IMR-90 (cell line): Measurements from ENCODE around the gene LAMA2. TPM values are rescaled to one million over a fixed set of nuclear protein-coding genes. Genes with fewer than 3 reads are reported as not detected.

ENCODE experiments used
- ATAC-seq: fragments of 200-7000 bp; cut with Tn5 transposase; 2 replicates; pipeline ENCODE4 v1.9.1; 2020; ENCODE audit warnings: low read depth, mild to moderate bottlenecking, moderate library complexity
- BruUV-seq: library from RNA; stranded (reverse); fragments of 400-500 nt; replicated peaks from 2 replicates; lab custom pipeline; 2021; lab: Mats Ljungman, UMichigan
- CTCF ChIA-PET: fragments of 300-600 bp; formaldehyde crosslinking; extraction: SDS; loops from one replicate; lab custom pipeline; 2021; ENCODE audit warnings: antibody characterized with exemption; lab: Yijun Ruan, JAX
- POLR2A ChIA-PET: fragments of 300-600 bp; sonication (Branson Sonifier 250); formaldehyde crosslinking; loops from one replicate; lab custom pipeline; 2022; ENCODE audit warnings: antibody characterized with exemption; ENCODE audit not compliant: unreplicated experiment; lab: Charles Lee
- DNase-seq: peaks from one replicate; pipeline ENCODE4 v3.0.0; 2013
- H2AFZ ChIP-seq: replicated peaks from 2 replicates; pipeline ENCODE3; 2013; ENCODE audit warnings: low read length, mild to moderate bottlenecking; ENCODE audit not compliant: poor library complexity
- H2AK5ac ChIP-seq: 2 replicates; pipeline ENCODE4 v1.6.1; 2013; ENCODE audit warnings: low read depth, low read length, inconsistent platforms
- H2AK9ac ChIP-seq: replicated peaks from 2 replicates; pipeline ENCODE3; 2013; ENCODE audit warnings: mild to moderate bottlenecking, low read depth, low read length, moderate library complexity; ENCODE audit not compliant: poor library complexity
- H2BK120ac ChIP-seq: 2 replicates; pipeline ENCODE4 v1.6.1; 2013; ENCODE audit warnings: low read depth, low read length, inconsistent platforms
- H2BK15ac ChIP-seq: 3 replicates; pipeline ENCODE4 v1.6.1; 2013; ENCODE audit warnings: low read depth, low read length, inconsistent platforms
- H2BK20ac ChIP-seq: 2 replicates; pipeline ENCODE4 v1.6.1; 2013; ENCODE audit warnings: low read depth, mild to moderate bottlenecking, inconsistent platforms, low read length, moderate library complexity
- H2BK5ac ChIP-seq: 2 replicates; pipeline ENCODE4 v1.6.1; 2013; ENCODE audit warnings: mild to moderate bottlenecking, low read depth, low read length, inconsistent platforms; ENCODE audit not compliant: poor library complexity, severe bottlenecking
- H3K14ac ChIP-seq: replicated peaks from 2 replicates; pipeline ENCODE4 v1.6.1; 2013; ENCODE audit warnings: low read depth, low read length, inconsistent platforms
- H3K18ac ChIP-seq: 2 replicates; pipeline ENCODE4 v1.6.1; 2013; ENCODE audit warnings: low read depth, low read length, control low read depth
- H3K23ac ChIP-seq: 2 replicates; pipeline ENCODE4 v1.6.1; 2013; ENCODE audit warnings: low read depth, low read length, inconsistent platforms
- H3K27ac ChIP-seq: 2 replicates; pipeline ENCODE4 v1.5.1; 2013; ENCODE audit warnings: mild to moderate bottlenecking, control low read depth, low read length; ENCODE audit not compliant: insufficient read depth
- H3K27me3 ChIP-seq: 2 replicates; pipeline ENCODE4 v1.6.1; 2013; ENCODE audit warnings: low read length; ENCODE audit not compliant: control insufficient read depth, insufficient read depth
- H3K36me3 ChIP-seq: 2 replicates; pipeline ENCODE4 v1.6.1; 2013; ENCODE audit warnings: low read length, mixed read lengths; ENCODE audit not compliant: control insufficient read depth, insufficient read depth
- H3K4ac ChIP-seq: 2 replicates; pipeline ENCODE4 v1.6.1; 2013; ENCODE audit warnings: low read depth, low read length, inconsistent platforms
- H3K4me1 ChIP-seq: 2 replicates; pipeline ENCODE4 v1.6.1; 2013; ENCODE audit warnings: low read length, mixed read lengths; ENCODE audit not compliant: control insufficient read depth, insufficient read depth
- H3K4me2 ChIP-seq: 2 replicates; pipeline ENCODE4 v1.6.1; 2013; ENCODE audit warnings: low read depth, mild to moderate bottlenecking, control low read depth, low read length, moderate library complexity
- H3K4me3 ChIP-seq: 2 replicates; pipeline ENCODE4 v1.5.1; 2013; ENCODE audit warnings: low read depth, mild to moderate bottlenecking, control low read depth, low read length, moderate library complexity; ENCODE audit not compliant: insufficient read depth
- H3K56ac ChIP-seq: 2 replicates; pipeline ENCODE4 v1.6.1; 2013; ENCODE audit warnings: low read length, inconsistent platforms; ENCODE audit not compliant: insufficient read depth; ENCODE audit errors: extremely low read depth
- H3K79me1 ChIP-seq, 2 experiments: 2 replicates each; pipeline ENCODE4 v1.6.1; 2013; ENCODE audit warnings: low read length in 2 of 2, inconsistent platforms in 1 of 2, low read depth in 1 of 2
- H3K9ac ChIP-seq: 2 replicates; pipeline ENCODE4 v1.6.1; 2013; ENCODE audit warnings: low read depth, low read length, control low read depth
- H3K9me1 ChIP-seq: 2 replicates; pipeline ENCODE4 v1.6.1; 2013; ENCODE audit warnings: low read length, inconsistent platforms; ENCODE audit not compliant: insufficient read depth
- H3K9me3 ChIP-seq: 2 replicates; pipeline ENCODE4 v1.6.1; 2013; ENCODE audit warnings: low read length; ENCODE audit not compliant: control insufficient read depth, insufficient read depth
- H4K20me1 ChIP-seq: 2 replicates; pipeline ENCODE4 v1.6.1; 2013; ENCODE audit warnings: low read length, inconsistent platforms; ENCODE audit not compliant: insufficient read depth
- H4K5ac ChIP-seq: 2 replicates; pipeline ENCODE4 v1.6.1; 2013; ENCODE audit warnings: mild to moderate bottlenecking, low read depth, low read length, control low read depth
- H4K8ac ChIP-seq, 2 experiments: 2 replicates each; pipeline ENCODE4 v1.6.1; 2013; ENCODE audit warnings: low read depth in 2 of 2, low read length in 2 of 2, control low read depth in 1 of 2, inconsistent platforms in 1 of 2
- H4K91ac ChIP-seq: 2 replicates; pipeline ENCODE4 v1.6.1; 2013; ENCODE audit warnings: low read depth, low read length, inconsistent platforms; ENCODE audit not compliant: insufficient read depth
- CHD1 ChIP-seq: IDR thresholded peaks from 2 replicates; pipeline ENCODE4 v1.6.1; 2012; ENCODE audit warnings: low read depth, low read length, improper control_type of control experiment
- WGBS, 2 experiments: methylation state at CpG; one replicate each; pipeline versions ENCODE4 v1.1.5 to v1.1.7; 2013; ENCODE audit warnings: missing lambda C conversion rate in 2 of 2; ENCODE audit not compliant: insufficient read length in 1 of 2; ENCODE audit errors: extremely low coverage in 2 of 2; 5-methylcytosine and 5-hydroxymethylcytosine counted together
- dilution Hi-C: fragments of 300-500 bp; cut with HindIII; formaldehyde crosslinking; loops from one replicate; pipeline ENCODE4 v1.14.3; 2018; ENCODE audit warnings: low sequenced_read_pairs; ENCODE audit not compliant: unreplicated experiment
- in situ Hi-C: fragments of 300-500 bp; cut with MboI; formaldehyde crosslinking; loops from 3 replicates; pipeline ENCODE4 v1.14.3; 2019; ENCODE audit warnings: low sequenced_read_pairs, inconsistent platforms, mixed read lengths
- intact Hi-C: fragments of 100-400 bp; cut with micrococcal nuclease; formaldehyde crosslinking; loops from 2 replicates; pipeline ENCODE4 v1.10.0; 2022
- polyA plus RNA-seq, 3 experiments: library from polyadenylated mRNA; depleted of rRNA; stranded (reverse); fragments of >200 nt; gene quantifications; 2 replicates each; pipeline ENCODE4 v1.2.3, GENCODE V29; 2012; ENCODE audit warnings: low replicate concordance in 1 of 3
- total RNA-seq: library from RNA; depleted of rRNA; stranded (reverse); fragments of >200 nt; gene quantifications from 2 replicates; pipeline ENCODE4 v1.2.3, GENCODE V29; 2012

The LAMA2 gene
- total and polyA plus RNA-seq, 2 of the 4 experiments (the other 2 are of a cell fraction), result 9.9 to 13.3 TPM

GRCh38 chr6:129212081-129212480 is 329.1 kb downstream of the LAMA2 start:
- no peak overlapping the region for H3K4me3 ChIP-seq
- in situ Hi-C loops, result no loop called here

More at GRCh38 chr6:129212081-129212480, 329.1 kb downstream of the LAMA2 start:
- Histone ChIP-seq H3K9me3 (no peaks in the 10 kb centered on the region), H3K4ac (no peak overlapping the region), H3K9me1 (no peaks in the 10 kb centered on the region; the same call in 1 of the 2 replicates), H2BK20ac (no peak overlapping the region), H3K36me3 (no peaks in the 10 kb centered on the region), H3K18ac (peak overlapping the region; percentile 16; the same call in 1 of the 2 replicates), H4K5ac (no peak overlapping the region; the same call in 1 of the 2 replicates), H2BK120ac (no peak overlapping the region), H3K4me2 (peak overlapping the region; percentile 41; the same call in 1 of the 2 replicates), H2BK15ac (no peak overlapping the region), H3K4me1 (peaks cover 2% of the 10 kb centered on the region), H3K14ac (no peak overlapping the region), H2AK5ac (no peak overlapping the region), H3K79me1 (no peaks in the 10 kb centered on the region), H3K27me3 (peaks cover 2% of the 10 kb centered on the region; the same call in 1 of the 2 replicates), H2AFZ (no peak overlapping the region), H2BK5ac (no peak overlapping the region), H3K27ac (no peak overlapping the region; the same call in 1 of the 2 replicates), H4K8ac (no peak overlapping the region), H3K9ac (no peak overlapping the region), H3K23ac (no peak overlapping the region), H4K91ac (no peak overlapping the region), H4K20me1 (no peaks in the 10 kb centered on the region), H3K56ac (no peak overlapping the region), H2AK9ac (no peak overlapping the region)
- ChIA-PET POLR2A (no interaction called here), CTCF (no interaction called here)
- no TSS peak for BruUV-seq
- DNase-seq, result no peak
- no peak for TF ChIP-seq CHD1
- ATAC-seq, result peak; percentile 28
- intact Hi-C loops, result no loop called here
- no CpG with 5 or more reads among the region's 3 CpGs for WGBS, 2 experiments
- dilution Hi-C loops, result no loop called here
